Heart left ventricle (tissue), 13 donors: ENCODE data around the gene BET1L.

Experiments used
- POLR2A ChIP-seq, 2 donors: fragments of 450-650 bp; IDR thresholded peaks; one replicate each; pipeline ENCODE4 v1.6.1; 2017; ENCODE audit warnings: antibody characterized with exemption in 2 of 2, mild to moderate bottlenecking in 2 of 2, moderate library complexity in 2 of 2
- TF ChIP-seq, protein P1 (sequence below), 12 donors: fragments of 200-600 bp; sonication (generic) in 4 of 12; IDR thresholded peaks; one replicate each; pipeline versions ENCODE4 v1.5.0 to v1.8.0; 2018 to 2022; ENCODE audit warnings: antibody characterized with exemption in 12 of 12, mild to moderate bottlenecking in 5 of 12
- donor health status: ischemic (EF 13 %, LVEDD 7.1; RV severe dilation, severe dysfunction).
- donor health status: DM: no; HTN: yes; CAD: no.
- donor health status: DM: no; HTN: no; CAD: no.
- donor health status: ischemic (EF 25% LVEDD 6.9; RV normal size, moderate dysfunction).
- donor health status: ischemic (EF 25% LVEDD 5.7; RV mildly dilated, moderate dysfunction).
- donor health status: ischemic (EF 35%, LVEDD 5.7; RV mildly dilated, moderate dysfunction).
- donor health status: nonischemic (EF 11% LVEDD 7.7; RV severe dilation, severe dysfunction).
- donor health status: DM: yes; HTN: yes; CAD: no.
- donor health status: PGD.
- donor health status: ischemic (EF 29% LVEDD 5.4; RV normal size, mild dysfunction).
- donor health status: nonischemic (EF 23%, LVEDD 6.1; RV moderate dilation, normal function).

DNA sequence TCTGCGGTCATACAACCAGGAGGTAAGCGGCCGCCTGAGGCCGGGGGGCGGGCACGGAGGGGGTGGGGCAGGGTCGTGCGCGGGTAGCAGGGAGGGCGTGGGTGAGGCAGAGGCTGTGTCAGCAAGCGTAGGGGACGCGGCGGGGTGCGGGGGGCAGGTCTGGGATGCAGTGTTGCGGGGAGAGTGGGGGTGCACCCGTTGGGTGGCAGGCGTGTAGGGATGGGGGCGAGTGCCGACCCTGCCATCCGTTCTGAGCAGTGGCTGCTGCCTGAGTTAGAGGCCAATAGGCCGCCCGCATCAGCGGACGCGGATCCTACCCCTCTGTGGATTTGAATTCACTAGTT is 1.7 kb upstream of the BET1L start:
- TF ChIP-seq, protein P1, sequence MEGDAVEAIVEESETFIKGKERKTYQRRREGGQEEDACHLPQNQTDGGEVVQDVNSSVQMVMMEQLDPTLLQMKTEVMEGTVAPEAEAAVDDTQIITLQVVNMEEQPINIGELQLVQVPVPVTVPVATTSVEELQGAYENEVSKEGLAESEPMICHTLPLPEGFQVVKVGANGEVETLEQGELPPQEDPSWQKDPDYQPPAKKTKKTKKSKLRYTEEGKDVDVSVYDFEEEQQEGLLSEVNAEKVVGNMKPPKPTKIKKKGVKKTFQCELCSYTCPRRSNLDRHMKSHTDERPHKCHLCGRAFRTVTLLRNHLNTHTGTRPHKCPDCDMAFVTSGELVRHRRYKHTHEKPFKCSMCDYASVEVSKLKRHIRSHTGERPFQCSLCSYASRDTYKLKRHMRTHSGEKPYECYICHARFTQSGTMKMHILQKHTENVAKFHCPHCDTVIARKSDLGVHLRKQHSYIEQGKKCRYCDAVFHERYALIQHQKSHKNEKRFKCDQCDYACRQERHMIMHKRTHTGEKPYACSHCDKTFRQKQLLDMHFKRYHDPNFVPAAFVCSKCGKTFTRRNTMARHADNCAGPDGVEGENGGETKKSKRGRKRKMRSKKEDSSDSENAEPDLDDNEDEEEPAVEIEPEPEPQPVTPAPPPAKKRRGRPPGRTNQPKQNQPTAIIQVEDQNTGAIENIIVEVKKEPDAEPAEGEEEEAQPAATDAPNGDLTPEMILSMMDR (IDR thresholded peaks at IDR 0.05) = no peak
- TF ChIP-seq POLR2A (IDR thresholded peaks at IDR 0.05) = no peak
